Central memory CD8-positive, alpha-beta T cell (primary cell): ENCODE data around the gene SLC12A8.

Experiments
- ATAC-seq: fragments of 150-1000 bp; cut with Tn5 transposase; replicated peaks from 2 replicates; pipeline ENCODE4 v1.10.0; 2022; ENCODE audit warnings: mild to moderate bottlenecking, moderate FRiP score, moderate number of reproducible peaks; ENCODE audit not compliant: poor library complexity, severe bottlenecking; ENCODE audit errors: extremely low read depth
- DNase-seq, 2 donors: peaks; one replicate each; pipeline ENCODE4 v3.0.0; 2021; ENCODE audit warnings: low spot score in 2 of 2
- H3K27ac Mint-ChIP-seq: one replicate; pipeline ENCODE4 v1.8.0; 2022; ENCODE audit warnings: low read depth, mild to moderate bottlenecking, moderate library complexity, mixed read lengths
- H3K27me3 Mint-ChIP-seq: one replicate; pipeline ENCODE4 v1.8.0; 2022; ENCODE audit warnings: mixed read lengths
- H3K36me3 Mint-ChIP-seq: one replicate; pipeline ENCODE4 v1.8.0; 2022; ENCODE audit warnings: mild to moderate bottlenecking, moderate library complexity, mixed read lengths; ENCODE audit not compliant: insufficient read depth
- H3K4me1 Mint-ChIP-seq: one replicate; pipeline ENCODE4 v1.8.0; 2022; ENCODE audit warnings: mixed read lengths
- H3K4me3 Mint-ChIP-seq: one replicate; pipeline ENCODE4 v1.8.0; 2022; ENCODE audit warnings: mild to moderate bottlenecking, moderate library complexity, mixed read lengths
- H3K9me3 Mint-ChIP-seq: one replicate; pipeline ENCODE4 v1.8.0; 2022; ENCODE audit warnings: mixed read lengths

Gene SLC12A8

GRCh38 chr3:125212091-125212508, 448 bp downstream of the SLC12A8 start:
- DNase-seq (no peak), ATAC-seq (no peak)
- Mint-ChIP-seq H3K9me3 (no peaks in the 10 kb centered on the region), H3K27ac (no peak overlapping the region), H3K36me3 (peaks cover 2% of the 10 kb centered on the region), H3K27me3 (peaks cover 39% of the 10 kb centered on the region), H3K4me3 (peak overlapping the region; percentile 36), H3K4me1 (peaks cover 16% of the 10 kb centered on the region)

GRCh38 chr3:125211523-125212090, 941 bp downstream of the SLC12A8 start:
- Mint-ChIP-seq H3K4me1 (peaks cover 16% of the 10 kb centered on the region), H3K36me3 (peaks cover 2% of the 10 kb centered on the region), H3K9me3 (no peaks in the 10 kb centered on the region), H3K27ac (no peak overlapping the region), H3K27me3 (peaks cover 39% of the 10 kb centered on the region), H3K4me3 (peak overlapping the region; percentile 36)
- DNase-seq (no peak), ATAC-seq (no peak)

GRCh38 chr3:125207949-125208568, 4.5 kb downstream of the SLC12A8 start:
- H3K27me3 Mint-ChIP-seq: peaks cover 39% of the 10 kb centered on the region
- DNase-seq (no peak), ATAC-seq (no peak)
- no peak overlapping the region for H3K4me3 Mint-ChIP-seq
- peaks cover 6% of the 10 kb centered on the region for H3K4me1 Mint-ChIP-seq
- H3K9me3 Mint-ChIP-seq: no peaks in the 10 kb centered on the region
- peaks cover 2% of the 10 kb centered on the region for H3K36me3 Mint-ChIP-seq
- H3K27ac Mint-ChIP-seq: no peak overlapping the region

- no peak for ATAC-seq
- peaks cover 2% of the 10 kb centered on the region for H3K36me3 Mint-ChIP-seq
- H3K4me3 Mint-ChIP-seq: no peak overlapping the region
- H3K4me1 Mint-ChIP-seq: peaks cover 6% of the 10 kb centered on the region
- DNase-seq: no peak
- no peaks in the 10 kb centered on the region for H3K9me3 Mint-ChIP-seq
- peaks cover 39% of the 10 kb centered on the region for H3K27me3 Mint-ChIP-seq
- H3K27ac Mint-ChIP-seq: no peak overlapping the region
These were observed 5.0 kb downstream of the SLC12A8 start for GRCh38 chr3:125207507-125207906.

GRCh38 chr3:125206934-125207333, 5.6 kb downstream of the SLC12A8 start:
- H3K4me3 Mint-ChIP-seq: no peak overlapping the region
- H3K4me1 Mint-ChIP-seq: peaks cover 6% of the 10 kb centered on the region
- H3K27me3 Mint-ChIP-seq: peaks cover 36% of the 10 kb centered on the region
- H3K36me3 Mint-ChIP-seq: peaks cover 2% of the 10 kb centered on the region
- H3K27ac Mint-ChIP-seq: no peak overlapping the region
- DNase-seq (no peak), ATAC-seq (no peak)
- no peaks in the 10 kb centered on the region for H3K9me3 Mint-ChIP-seq

- DNase-seq: no peak
- Mint-ChIP-seq H3K27ac (no peak overlapping the region), H3K36me3 (no peaks in the 10 kb centered on the region), H3K27me3 (peaks cover 10% of the 10 kb centered on the region), H3K4me3 (no peak overlapping the region), H3K9me3 (no peaks in the 10 kb centered on the region), H3K4me1 (no peaks in the 10 kb centered on the region)
- no peak for ATAC-seq
These were observed 8.8 kb downstream of the SLC12A8 start for GRCh38 chr3:125203731-125204130.

- DNase-seq (no peak), ATAC-seq (no peak)
- Mint-ChIP-seq H3K4me3 (no peak overlapping the region), H3K36me3 (no peaks in the 10 kb centered on the region), H3K27me3 (no peaks in the 10 kb centered on the region), H3K4me1 (no peaks in the 10 kb centered on the region), H3K9me3 (no peaks in the 10 kb centered on the region), H3K27ac (no peak overlapping the region)
These were observed 10.4 kb downstream of the SLC12A8 start for GRCh38 chr3:125202197-125202596.

GRCh38 chr3:125200731-125201139, 11.8 kb downstream of the SLC12A8 start:
- DNase-seq (no peak), ATAC-seq (no peak)
- Mint-ChIP-seq H3K27ac (no peak overlapping the region), H3K27me3 (no peaks in the 10 kb centered on the region), H3K4me3 (no peak overlapping the region), H3K36me3 (no peaks in the 10 kb centered on the region), H3K4me1 (no peaks in the 10 kb centered on the region), H3K9me3 (no peaks in the 10 kb centered on the region)

GRCh38 chr3:125194849-125195601, 17.5 kb downstream of the SLC12A8 start:
- H3K9me3 Mint-ChIP-seq: no peaks in the 10 kb centered on the region
- H3K4me3 Mint-ChIP-seq: no peak overlapping the region
- H3K4me1 Mint-ChIP-seq: no peaks in the 10 kb centered on the region
- ATAC-seq: no peak
- no peaks in the 10 kb centered on the region for H3K27me3 Mint-ChIP-seq
- no peak for DNase-seq
- no peak overlapping the region for H3K27ac Mint-ChIP-seq
- no peaks in the 10 kb centered on the region for H3K36me3 Mint-ChIP-seq

GRCh38 chr3:125194061-125194848, 18.3 kb downstream of the SLC12A8 start:
- ATAC-seq (no peak), DNase-seq (no peak)
- H3K36me3 Mint-ChIP-seq: no peaks in the 10 kb centered on the region
- H3K27ac Mint-ChIP-seq: no peak overlapping the region
- no peaks in the 10 kb centered on the region for H3K4me1 Mint-ChIP-seq
- H3K9me3 Mint-ChIP-seq: no peaks in the 10 kb centered on the region
- H3K27me3 Mint-ChIP-seq: no peaks in the 10 kb centered on the region
- H3K4me3 Mint-ChIP-seq: no peak overlapping the region

GRCh38 chr3:125192190-125193035, 20.1 kb downstream of the SLC12A8 start:
- Mint-ChIP-seq H3K27me3 (no peaks in the 10 kb centered on the region), H3K9me3 (no peaks in the 10 kb centered on the region), H3K4me1 (no peaks in the 10 kb centered on the region), H3K27ac (no peak overlapping the region), H3K4me3 (no peak overlapping the region), H3K36me3 (no peaks in the 10 kb centered on the region)
- ATAC-seq (no peak), DNase-seq (no peak)

- H3K27me3 Mint-ChIP-seq: no peaks in the 10 kb centered on the region
- ATAC-seq (no peak), DNase-seq (no peak)
- H3K4me1 Mint-ChIP-seq: no peaks in the 10 kb centered on the region
- no peak overlapping the region for H3K27ac Mint-ChIP-seq
- H3K36me3 Mint-ChIP-seq: no peaks in the 10 kb centered on the region
- H3K9me3 Mint-ChIP-seq: no peaks in the 10 kb centered on the region
- no peak overlapping the region for H3K4me3 Mint-ChIP-seq
These were observed 20.8 kb downstream of the SLC12A8 start for GRCh38 chr3:125191730-125192129.
